B cell (primary cell): ENCODE data around the gene SLK. TPM values are rescaled to one million over a fixed set of nuclear protein-coding genes. Genes with fewer than 3 reads are reported as not detected.

Source experiments
- ATAC-seq: fragments of 200-7000 bp; cut with Tn5 transposase; one replicate; pipeline ENCODE4 v1.10.0; 2021; ENCODE audit warnings: low read depth, mild to moderate bottlenecking, moderate number of reproducible peaks, moderate library complexity
- CTCF ChIA-PET: fragments of 350-600 bp; sonication (Branson Sonifier 250); formaldehyde crosslinking; loops from one replicate; lab custom pipeline; 2021; ENCODE audit warnings: antibody characterized with exemption, inconsistent platforms; lab: Charles Lee
- POLR2A ChIA-PET: fragments of 350-600 bp; sonication (Branson Sonifier 250); formaldehyde crosslinking; loops from one replicate; lab custom pipeline; 2021; ENCODE audit warnings: antibody characterized with exemption; lab: Charles Lee
- DNase-seq: peaks from one replicate; pipeline ENCODE4 v3.0.0; 2013
- H2AFZ ChIP-seq: 2 replicates; pipeline ENCODE4 v1.6.1; 2012; ENCODE audit warnings: mild to moderate bottlenecking, low read depth, low read length; ENCODE audit not compliant: insufficient read depth, poor library complexity, severe bottlenecking
- H3K27ac ChIP-seq, 2 donors: 1 replicate in 1 of 2; 2 replicates in 1 of 2; pipeline ENCODE4 v1.5.1; 2012 to 2013; ENCODE audit warnings: low read length in 2 of 2, mild to moderate bottlenecking in 2 of 2, moderate library complexity in 1 of 2
- H3K27me3 ChIP-seq, 4 experiments: fragments of 200-600 bp in 1 of 4; sonication (generic) in 1 of 4; replicated peaks in 1 of 4; 1 replicate in 2 of 4; 2 replicates in 2 of 4; pipeline versions ENCODE4 v1.6.1 to v1.7.0; 2013 to 2016; ENCODE audit warnings: low read length in 3 of 4, mild to moderate bottlenecking in 2 of 4, mixed read lengths in 1 of 4, moderate library complexity in 1 of 4; ENCODE audit not compliant: insufficient read depth in 4 of 4, control insufficient read depth in 3 of 4; ENCODE audit errors: control extremely low read depth in 1 of 4
- H3K36me3 ChIP-seq, 2 experiments: replicated peaks in 1 of 2; 1 replicate in 1 of 2; 2 replicates in 1 of 2; pipeline versions ENCODE4 v1.6.1 to v1.7.1; 2013; ENCODE audit warnings: low read length in 1 of 2; ENCODE audit not compliant: insufficient read depth in 2 of 2, control insufficient read depth in 1 of 2; ENCODE audit errors: control extremely low read depth in 1 of 2, extremely low read depth in 1 of 2
- H3K4me1 ChIP-seq, 2 donors: fragments of 200-600 bp in 1 of 2; sonication (generic) in 1 of 2; 1 replicate in 1 of 2; 2 replicates in 1 of 2; pipeline versions ENCODE4 v1.5.1 to v1.6.1; 2013 to 2017; ENCODE audit warnings: low read length in 2 of 2; ENCODE audit not compliant: control insufficient read depth in 2 of 2, insufficient read depth in 2 of 2
- H3K4me2 ChIP-seq: replicated peaks from 2 replicates; pipeline ENCODE3; 2012; ENCODE audit warnings: mild to moderate bottlenecking, low read depth, low read length; ENCODE audit not compliant: poor library complexity, severe bottlenecking
- H3K4me3 ChIP-seq, 5 experiments: fragments of 200-600 bp in 1 of 5; sonication (generic) in 1 of 5; 1 replicate in 3 of 5; 2 replicates in 2 of 5; pipeline versions ENCODE4 v1.5.1 to v1.7.0; 2011 to 2016; ENCODE audit warnings: low read length in 4 of 5, mild to moderate bottlenecking in 4 of 5, low read depth in 2 of 5, control low read depth in 1 of 5, moderate library complexity in 1 of 5; ENCODE audit not compliant: insufficient read depth in 1 of 5; ENCODE audit errors: control extremely low read depth in 1 of 5, extremely low read depth in 1 of 5
- H3K79me2 ChIP-seq: fragments of 200-600 bp; sonication (generic); one replicate; pipeline ENCODE4 v1.6.0; 2016; ENCODE audit warnings: low read length; ENCODE audit not compliant: control insufficient read depth, insufficient read depth
- H3K9ac ChIP-seq: fragments of 200-600 bp; sonication (generic); 2 replicates; pipeline ENCODE4 v1.6.1; 2017; ENCODE audit warnings: mild to moderate bottlenecking, low read length, moderate library complexity
- H3K9me3 ChIP-seq, 3 donors: one replicate each; pipeline versions ENCODE4 v1.6.1 to v1.7.1; 2013; ENCODE audit warnings: low read length in 2 of 3; ENCODE audit not compliant: control insufficient read depth in 2 of 3, insufficient read depth in 1 of 3; ENCODE audit errors: control extremely low read depth in 1 of 3
- H4K20me1 ChIP-seq: 2 replicates; pipeline ENCODE4 v1.6.0; 2012; ENCODE audit warnings: mild to moderate bottlenecking, low read length; ENCODE audit not compliant: insufficient read depth, control insufficient read depth, poor library complexity, severe bottlenecking
- H3K27ac Mint-ChIP-seq: one replicate; pipeline ENCODE4 v1.8.0; 2021; ENCODE audit warnings: mixed read lengths
- H3K27me3 Mint-ChIP-seq: one replicate; pipeline ENCODE4 v1.8.0; 2021; ENCODE audit warnings: mixed read lengths
- H3K4me1 Mint-ChIP-seq: one replicate; pipeline ENCODE4 v1.8.0; 2021; ENCODE audit warnings: mixed read lengths
- H3K4me3 Mint-ChIP-seq: one replicate; pipeline ENCODE4 v1.8.0; 2021; ENCODE audit warnings: mixed read lengths
- H3K9me3 Mint-ChIP-seq: one replicate; pipeline ENCODE4 v1.8.0; 2022; ENCODE audit warnings: mixed read lengths; ENCODE audit not compliant: insufficient read depth
- CTCF ChIP-seq: fragments of 200-600 bp; IDR thresholded peaks from one replicate; pipeline ENCODE4 v1.8.0; 2022; ENCODE audit warnings: antibody characterized with exemption, mild to moderate bottlenecking
- EZH2 ChIP-seq: IDR thresholded peaks from 2 replicates; pipeline ENCODE4 v1.6.1; 2012; ENCODE audit warnings: borderline replicate concordance, low read depth, mild to moderate bottlenecking, moderate library complexity, low read length; ENCODE audit not compliant: insufficient read depth, poor library complexity, severe bottlenecking
- WGBS: methylation state at CpG from one replicate; pipeline ENCODE4 v1.1.5; 2013; ENCODE audit warnings: missing lambda C conversion rate; ENCODE audit not compliant: insufficient coverage; 5-methylcytosine and 5-hydroxymethylcytosine counted together
- intact Hi-C: fragments of 100-400 bp; cut with micrococcal nuclease; formaldehyde crosslinking; loops from one replicate; pipeline ENCODE4 v1.10.0; 2022
- polyA plus RNA-seq: library from polyadenylated mRNA; depleted of rRNA; stranded (reverse); fragments of >200 nt; gene quantifications from 2 replicates; pipeline ENCODE4 v1.2.3, GENCODE V29; 2012
- total RNA-seq, 2 donors: library from RNA; stranded (reverse); fragments of 120-200 nt in 1 of 2; gene quantifications; 1 replicate in 1 of 2; 2 replicates in 1 of 2; pipeline versions ENCODE4 v1.2.3 to v1.2.4, GENCODE V29; 2013 to 2022

Gene SLK
- total and polyA plus RNA-seq, 2 donors (not counting 1 experiment from before 2014, with no cell fraction given): 2.9 to 24.5 TPM

DNA sequence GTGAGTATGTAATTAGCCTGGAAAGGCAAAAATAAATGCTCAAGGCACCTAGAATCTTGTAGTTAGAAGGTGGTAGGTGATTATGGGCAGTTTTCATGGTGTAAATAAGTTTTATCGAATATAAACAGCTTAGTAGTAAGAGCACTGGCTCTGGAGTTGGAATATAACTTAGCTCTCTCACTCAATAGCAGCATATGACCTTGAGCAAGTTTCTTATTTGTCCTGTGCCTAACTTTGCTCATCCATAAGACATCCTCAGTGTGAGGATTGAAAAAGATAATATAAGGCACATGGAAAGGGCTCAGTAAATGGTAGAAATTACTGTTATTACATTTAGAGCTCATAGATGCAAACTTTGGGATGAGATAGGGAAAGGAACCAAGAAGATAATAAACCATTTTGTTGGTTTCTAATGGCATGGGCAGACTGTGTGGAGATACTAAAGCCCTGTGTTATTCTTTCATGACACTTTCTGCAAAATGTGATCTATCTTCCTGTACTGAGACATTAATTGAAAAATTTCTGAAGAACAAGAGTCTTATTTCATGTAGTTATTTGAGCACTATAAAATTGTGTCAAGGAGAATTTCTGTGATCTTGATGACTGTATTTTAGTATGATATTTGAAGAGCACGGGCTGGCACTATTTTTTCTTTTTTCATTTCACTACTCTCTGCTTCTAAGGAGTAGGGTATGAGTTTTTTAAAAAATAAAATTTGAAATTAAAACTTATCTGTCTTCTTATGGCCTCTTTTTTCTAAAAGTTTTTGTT lies 3.1 kb downstream of the SLK start:
- no peak for DNase-seq
- peaks cover 48% of the 10 kb centered on the region for H3K4me1 Mint-ChIP-seq
- intact Hi-C loops: loop anchor here (5.0 kb wide), 1 partner anchor 367 kb away; the partner anchor contains the start of gene ITPRIP

More for the DNA sequence above, 3.1 kb downstream of the SLK start:
- Histone ChIP-seq H3K27me3 (no peaks in the 10 kb centered on the region), H3K9ac (peak overlapping the region; percentile 93), H2AFZ (no peak overlapping the region), H3K36me3 (no peaks in the 10 kb centered on the region), H3K4me2 (peak overlapping the region; percentile 92), H3K79me2 (peaks cover 69% of the 10 kb centered on the region), H4K20me1 (peaks cover 5% of the 10 kb centered on the region), H3K9me3 (peaks cover 0 to 4% (median 0%) of the 10 kb centered on the region in 3 donors), H3K4me3 (peak overlapping the region in 2 of 5 experiments; percentile 15 to 27), H3K4me1 (peaks cover 21 to 25% of the 10 kb centered on the region in 2 donors), H3K27ac (no peak overlapping the region)
- POLR2A ChIA-PET: no interaction called here
- no peaks in the 10 kb centered on the region for H3K9me3 Mint-ChIP-seq
- H3K4me3 Mint-ChIP-seq: peak overlapping the region; percentile 95
- no peak for ATAC-seq
- no CpG with 5 or more reads among the region's 2 CpGs for WGBS
- TF ChIP-seq EZH2 (no peak), CTCF (no peak)
- no peaks in the 10 kb centered on the region for H3K27me3 Mint-ChIP-seq
- CTCF ChIA-PET: interaction anchor here (1.4 to 1.5 kb wide), 2 partner anchors 13 to 82 kb away, joined by 3 to 4 read pairs; no protein-coding TSS in a partner anchor
- no peak overlapping the region for H3K27ac Mint-ChIP-seq
